Measurements from ENCODE around the gene NDUFV2. TPM values are rescaled to one million over a fixed set of nuclear protein-coding genes. Genes with fewer than 3 reads are reported as not detected.
A peak's percentile ranks its signal among the peaks of the same experiment; 100 is the strongest.

The NDUFV2 gene
- total RNA-seq, 1 donor from 2014 or later, result 69.0 TPM

DNA sequence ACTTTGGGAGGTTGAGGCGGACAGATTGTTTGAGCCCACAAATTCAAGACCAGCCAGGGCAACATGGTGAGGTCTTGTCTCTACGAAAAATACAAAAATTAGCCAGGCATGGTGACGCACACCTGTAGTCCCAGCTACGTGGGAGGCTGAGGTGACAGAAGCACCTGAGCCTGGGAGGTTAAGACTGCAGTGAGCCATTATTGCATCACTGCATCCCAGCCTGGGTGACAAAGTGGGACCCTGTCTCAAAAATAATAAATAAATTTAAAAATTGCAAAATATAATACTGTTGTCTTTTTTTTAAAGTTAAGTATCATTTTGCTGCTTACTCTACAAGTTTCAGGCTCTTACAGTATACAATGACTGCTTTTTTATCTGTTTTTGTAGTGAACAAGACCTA is 30.1 kb downstream of the NDUFV2 start:
- no peak overlapping the region for H3K4me3 ChIP-seq (ENCODE audit: low read depth, low read length)
- FAIRE-seq, result no peak
- no peaks in the 10 kb centered on the region for H3K27me3 ChIP-seq (ENCODE audit: control insufficient read depth, insufficient read depth, low read length)
- H3K36me3 ChIP-seq (ENCODE audit: control insufficient read depth, insufficient read depth, low read length), result peaks cover 3% of the 10 kb centered on the region
- DNase-seq (ENCODE audit: low read depth), result no peak
- TF ChIP-seq, protein P1, sequence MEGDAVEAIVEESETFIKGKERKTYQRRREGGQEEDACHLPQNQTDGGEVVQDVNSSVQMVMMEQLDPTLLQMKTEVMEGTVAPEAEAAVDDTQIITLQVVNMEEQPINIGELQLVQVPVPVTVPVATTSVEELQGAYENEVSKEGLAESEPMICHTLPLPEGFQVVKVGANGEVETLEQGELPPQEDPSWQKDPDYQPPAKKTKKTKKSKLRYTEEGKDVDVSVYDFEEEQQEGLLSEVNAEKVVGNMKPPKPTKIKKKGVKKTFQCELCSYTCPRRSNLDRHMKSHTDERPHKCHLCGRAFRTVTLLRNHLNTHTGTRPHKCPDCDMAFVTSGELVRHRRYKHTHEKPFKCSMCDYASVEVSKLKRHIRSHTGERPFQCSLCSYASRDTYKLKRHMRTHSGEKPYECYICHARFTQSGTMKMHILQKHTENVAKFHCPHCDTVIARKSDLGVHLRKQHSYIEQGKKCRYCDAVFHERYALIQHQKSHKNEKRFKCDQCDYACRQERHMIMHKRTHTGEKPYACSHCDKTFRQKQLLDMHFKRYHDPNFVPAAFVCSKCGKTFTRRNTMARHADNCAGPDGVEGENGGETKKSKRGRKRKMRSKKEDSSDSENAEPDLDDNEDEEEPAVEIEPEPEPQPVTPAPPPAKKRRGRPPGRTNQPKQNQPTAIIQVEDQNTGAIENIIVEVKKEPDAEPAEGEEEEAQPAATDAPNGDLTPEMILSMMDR (IDR thresholded peaks at IDR 0.05; ENCODE audit: insufficient read depth, low read length, severe bottlenecking), result no peak

- Histone ChIP-seq H3K4me3 (ENCODE audit: low read depth, low read length) (no peak overlapping the region), H3K27me3 (ENCODE audit: control insufficient read depth, insufficient read depth, low read length) (no peaks in the 10 kb centered on the region), H3K36me3 (ENCODE audit: control insufficient read depth, insufficient read depth, low read length) (peaks cover 3% of the 10 kb centered on the region)
- no peak for FAIRE-seq
- TF ChIP-seq, protein P1 (IDR thresholded peaks at IDR 0.05; ENCODE audit: insufficient read depth, low read length, severe bottlenecking), result no peak
- peak; percentile 53 for DNase-seq (ENCODE audit: low read depth)
These were observed 30.7 kb downstream of the NDUFV2 start for GRCh38 chr18:9133225-9133624.

DNA sequence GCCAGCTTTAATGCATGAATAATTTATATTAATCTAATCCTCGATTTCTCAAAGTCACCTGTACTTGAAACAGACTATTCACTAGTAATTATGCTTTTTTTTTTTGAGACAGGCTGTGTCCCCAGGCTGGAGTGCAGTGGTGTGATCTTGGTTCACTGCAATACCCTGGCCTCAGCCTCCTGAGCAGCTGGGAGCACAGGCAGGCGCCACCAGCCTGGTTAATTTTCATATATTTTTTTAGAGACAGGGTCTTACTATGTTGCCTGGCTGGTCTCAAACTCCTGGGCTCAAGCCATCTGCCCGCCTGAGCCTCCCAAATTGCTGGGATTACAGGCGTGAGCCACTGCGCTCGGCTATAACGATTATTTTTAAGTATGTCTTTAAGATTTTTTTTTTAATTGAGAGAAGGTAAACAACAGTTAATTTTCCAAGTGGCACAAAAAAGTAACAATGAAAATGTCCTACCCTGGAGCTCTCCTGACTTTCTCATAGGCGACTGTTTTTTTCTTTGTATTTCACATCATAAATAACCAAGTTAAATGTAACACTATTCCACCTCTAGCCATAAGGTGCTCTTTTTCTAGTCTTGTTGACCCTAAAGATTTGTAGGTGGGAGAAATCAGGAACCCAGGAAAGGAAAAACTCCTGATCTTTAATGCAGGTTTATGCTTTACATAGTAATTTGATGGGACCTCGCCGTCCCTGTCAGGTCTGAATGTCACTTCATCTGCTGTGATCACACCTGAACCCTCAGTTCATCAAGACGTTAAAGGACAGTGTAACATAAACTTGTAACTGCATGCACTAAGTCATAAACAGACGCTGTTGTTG is 32.8 kb downstream of the NDUFV2 start:
- peaks cover 1% of the 10 kb centered on the region for H3K36me3 ChIP-seq (ENCODE audit: control insufficient read depth, insufficient read depth, low read length)
- peak overlapping the region; percentile 90 for H3K4me3 ChIP-seq (ENCODE audit: low read depth, low read length)
- H3K27me3 ChIP-seq (ENCODE audit: control insufficient read depth, insufficient read depth, low read length), result no peaks in the 10 kb centered on the region
- FAIRE-seq (no peak), DNase-seq (ENCODE audit: low read depth) (no peak)
- TF ChIP-seq, protein P1 (IDR thresholded peaks at IDR 0.05; ENCODE audit: insufficient read depth, low read length, severe bottlenecking), result no peak

DNA sequence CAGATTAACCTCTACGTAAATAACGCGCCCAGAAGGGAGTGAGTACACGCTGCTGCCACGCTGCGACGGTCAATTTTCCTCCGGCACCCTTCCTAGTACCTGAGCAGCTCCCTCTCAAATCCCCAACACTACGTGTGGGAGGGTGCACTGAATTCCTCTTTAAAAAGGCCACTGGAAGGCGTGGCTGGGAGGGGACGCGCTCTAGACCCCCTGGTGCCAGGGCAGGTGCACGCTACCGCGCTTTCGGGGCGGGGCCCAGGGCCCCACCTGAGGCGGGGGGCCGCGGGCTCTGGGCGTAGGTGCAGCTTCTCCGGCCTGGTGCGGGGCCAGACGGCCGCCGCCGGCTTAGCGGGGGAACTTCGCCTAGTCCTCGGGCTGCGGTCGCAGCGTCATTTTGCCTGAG is 33.4 kb downstream of the NDUFV2 start:
- Histone ChIP-seq H3K36me3 (ENCODE audit: control insufficient read depth, insufficient read depth, low read length) (no peaks in the 10 kb centered on the region), H3K27me3 (ENCODE audit: control insufficient read depth, insufficient read depth, low read length) (no peaks in the 10 kb centered on the region), H3K4me3 (ENCODE audit: low read depth, low read length) (peak overlapping the region; percentile 90)
- peak; percentile 53 for DNase-seq (ENCODE audit: low read depth)
- TF ChIP-seq, protein P1 (IDR thresholded peaks at IDR 0.05; ENCODE audit: insufficient read depth, low read length, severe bottlenecking), result no peak
- no peak for FAIRE-seq

DNA sequence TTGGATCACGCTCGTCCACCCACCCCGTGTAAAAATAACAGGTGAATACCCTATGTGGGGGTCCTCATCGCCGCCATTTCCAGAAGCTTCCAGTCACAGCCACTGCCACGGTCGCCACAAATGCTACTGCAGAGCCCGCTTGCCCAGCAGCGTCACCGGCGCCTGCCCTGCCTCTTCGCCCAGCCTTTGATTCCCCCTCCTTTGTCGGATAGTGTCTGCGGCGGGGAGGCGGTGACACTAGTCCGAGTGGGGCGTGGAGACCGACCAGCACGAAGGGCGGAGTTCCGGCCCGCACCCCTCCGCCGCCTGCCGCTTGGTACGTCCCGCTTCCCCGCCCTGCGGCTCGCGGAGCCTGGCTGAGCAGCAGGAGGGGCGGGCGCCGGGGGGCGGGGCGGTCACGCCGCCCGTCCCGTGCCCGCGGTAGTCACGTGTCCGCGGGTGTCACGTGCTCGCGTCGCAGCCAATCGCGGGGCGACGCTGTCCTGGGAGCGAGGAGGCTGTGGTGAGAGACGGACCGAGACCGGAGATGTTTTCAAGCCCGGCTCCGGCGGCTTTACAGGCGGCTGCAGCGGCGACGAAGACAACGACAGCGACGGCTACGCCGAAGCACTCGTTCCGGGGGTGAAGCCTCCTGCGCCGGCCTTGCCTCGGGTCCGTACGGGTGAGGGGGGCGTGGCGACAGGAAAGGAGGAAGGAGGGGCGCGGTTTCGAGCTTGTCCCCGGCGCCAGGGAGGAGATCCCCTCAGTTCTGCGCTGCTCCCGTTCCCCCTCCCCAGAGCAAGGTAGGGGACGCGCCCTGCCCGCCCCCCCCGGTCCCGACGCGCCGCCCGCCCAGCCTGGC is 34.0 kb downstream of the NDUFV2 start, which contains the start of gene ANKRD12:
TSS of gene ANKRD12 (plus strand) at position 467 of the 841 bp plus-strand sequence. CDS start 45,652 bp downstream, outside the sequence.
- TF ChIP-seq, protein P1 (IDR thresholded peaks at IDR 0.05; ENCODE audit: insufficient read depth, low read length, severe bottlenecking), result no peak
- FAIRE-seq (no peak), DNase-seq (ENCODE audit: low read depth) (peak; percentile 88)
- Histone ChIP-seq H3K4me3 (ENCODE audit: low read depth, low read length) (peak within 1 kb of the TSS; percentile 90), H3K36me3 (ENCODE audit: control insufficient read depth, insufficient read depth, low read length) (no peaks in the 10 kb centered on the region), H3K27me3 (ENCODE audit: control insufficient read depth, insufficient read depth, low read length) (no peaks in the 10 kb centered on the region)
